Liver (tissue), 3 donors: ENCODE data around the gene SEMA5A.

Experiments used
- CTCF ChIP-seq: fragments of 150-350 bp; IDR thresholded peaks from 2 replicates; pipeline ENCODE4 v1.5.1; 2017; ENCODE audit warnings: improper control_type of control experiment, low read depth, low read length; ENCODE audit not compliant: missing input control
- EGR1 ChIP-seq, 2 donors: IDR thresholded peaks; 2 replicates each; pipeline ENCODE4 v1.6.1; 2016 to 2018; ENCODE audit warnings: antibody characterized with exemption in 2 of 2, low read depth in 2 of 2
- FOXA1 ChIP-seq: IDR thresholded peaks from 2 replicates; pipeline ENCODE4 v1.6.1; 2016; ENCODE audit warnings: antibody characterized with exemption
- HNF4A ChIP-seq, 2 donors: conservative IDR thresholded peaks; 2 replicates each; pipeline ENCODE4 v1.6.1; 2016; ENCODE audit warnings: antibody characterized with exemption in 2 of 2, mild to moderate bottlenecking in 2 of 2
- RAD21 ChIP-seq, 2 donors: IDR thresholded peaks; 2 replicates each; pipeline ENCODE4 v1.6.1; 2016; ENCODE audit warnings: antibody characterized with exemption in 2 of 2, mild to moderate bottlenecking in 2 of 2
- TAF1 ChIP-seq: conservative IDR thresholded peaks from 2 replicates; pipeline ENCODE4 v1.6.1; 2016; ENCODE audit warnings: antibody characterized with exemption, mild to moderate bottlenecking
- YY1 ChIP-seq: IDR thresholded peaks from 2 replicates; pipeline ENCODE4 v1.6.1; 2016; ENCODE audit warnings: antibody characterized with exemption, mild to moderate bottlenecking
- donor health status: healthy.
- donor health status: healthy.

GRCh38 chr5:9401786-9402472, 143.9 kb downstream of the SEMA5A start:
- TF ChIP-seq CTCF (no peak), HNF4A (conservative IDR thresholded peaks at IDR 0.05) (peak; percentile 53 to 70), YY1 (peak; percentile 74), FOXA1 (no peak), EGR1 (IDR thresholded peaks at IDR 0.05; ENCODE audit: low read depth in 2 of 2) (no peak), RAD21 (IDR thresholded peaks at IDR 0.05) (peak; percentile 26 to 31), TAF1 (no peak)
